GM10266 (cell line): ENCODE results near the gene CCNH.

Source experiments
- DNase-seq: peaks from one replicate; pipeline ENCODE4 v3.0.0; 2012; ENCODE audit errors: extremely low spot score
- TF ChIP-seq, protein P1 (sequence below): IDR thresholded peaks from 2 replicates; pipeline ENCODE4 v1.5.1; 2012; ENCODE audit warnings: mild to moderate bottlenecking, low read depth; ENCODE audit not compliant: control insufficient read depth, insufficient read depth; ENCODE audit errors: missing control alignments

Gene CCNH

GRCh38 chr5:87435144-87435694 is 22.5 kb upstream of the CCNH start:
- TF ChIP-seq, protein P1, sequence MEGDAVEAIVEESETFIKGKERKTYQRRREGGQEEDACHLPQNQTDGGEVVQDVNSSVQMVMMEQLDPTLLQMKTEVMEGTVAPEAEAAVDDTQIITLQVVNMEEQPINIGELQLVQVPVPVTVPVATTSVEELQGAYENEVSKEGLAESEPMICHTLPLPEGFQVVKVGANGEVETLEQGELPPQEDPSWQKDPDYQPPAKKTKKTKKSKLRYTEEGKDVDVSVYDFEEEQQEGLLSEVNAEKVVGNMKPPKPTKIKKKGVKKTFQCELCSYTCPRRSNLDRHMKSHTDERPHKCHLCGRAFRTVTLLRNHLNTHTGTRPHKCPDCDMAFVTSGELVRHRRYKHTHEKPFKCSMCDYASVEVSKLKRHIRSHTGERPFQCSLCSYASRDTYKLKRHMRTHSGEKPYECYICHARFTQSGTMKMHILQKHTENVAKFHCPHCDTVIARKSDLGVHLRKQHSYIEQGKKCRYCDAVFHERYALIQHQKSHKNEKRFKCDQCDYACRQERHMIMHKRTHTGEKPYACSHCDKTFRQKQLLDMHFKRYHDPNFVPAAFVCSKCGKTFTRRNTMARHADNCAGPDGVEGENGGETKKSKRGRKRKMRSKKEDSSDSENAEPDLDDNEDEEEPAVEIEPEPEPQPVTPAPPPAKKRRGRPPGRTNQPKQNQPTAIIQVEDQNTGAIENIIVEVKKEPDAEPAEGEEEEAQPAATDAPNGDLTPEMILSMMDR = no peak
- no peak for DNase-seq

DNA sequence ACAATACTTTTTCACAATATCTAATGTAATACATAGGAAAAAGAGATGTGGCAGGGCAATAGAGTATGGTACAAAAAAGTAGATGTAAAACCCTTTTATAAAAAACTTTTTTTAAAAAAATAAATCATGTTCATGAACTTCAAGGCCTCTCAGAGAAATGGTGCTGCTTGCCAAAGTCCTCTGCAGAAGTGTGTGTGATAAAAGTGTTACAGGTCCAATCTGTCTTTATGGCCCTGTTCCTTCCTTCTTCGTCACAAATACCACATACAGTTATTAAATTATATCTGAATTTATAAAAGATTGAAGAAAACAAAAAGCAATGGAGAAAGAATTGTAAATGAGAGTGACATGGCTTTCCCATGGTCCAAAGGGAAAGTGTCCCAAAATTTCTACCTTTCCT is 21.7 kb upstream of the CCNH start:
- no peak for DNase-seq
- TF ChIP-seq, protein P1 = no peak

GRCh38 chr5:87433945-87434344 is 21.2 kb upstream of the CCNH start:
- TF ChIP-seq, protein P1 = no peak
- DNase-seq = no peak

DNA sequence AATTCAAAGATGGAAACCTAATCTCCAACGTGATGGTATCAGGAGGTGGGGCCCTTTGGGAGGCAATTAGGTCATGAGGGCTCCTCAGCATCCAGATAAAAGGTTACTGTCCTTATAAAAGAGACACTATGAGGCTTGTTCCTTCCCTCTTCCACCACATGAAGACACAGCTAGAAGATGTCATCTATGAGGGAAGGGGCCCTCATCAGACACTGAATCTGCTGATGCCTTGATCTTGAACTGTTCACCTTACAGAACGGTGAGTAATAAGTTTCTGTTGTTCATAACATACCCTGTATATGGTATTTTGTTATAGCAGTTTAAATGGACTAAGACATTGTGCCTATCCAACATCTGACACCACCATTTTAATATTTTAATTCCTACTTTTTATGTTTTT is 19.7 kb upstream of the CCNH start:
- TF ChIP-seq, protein P1 = no peak
- no peak for DNase-seq

DNA sequence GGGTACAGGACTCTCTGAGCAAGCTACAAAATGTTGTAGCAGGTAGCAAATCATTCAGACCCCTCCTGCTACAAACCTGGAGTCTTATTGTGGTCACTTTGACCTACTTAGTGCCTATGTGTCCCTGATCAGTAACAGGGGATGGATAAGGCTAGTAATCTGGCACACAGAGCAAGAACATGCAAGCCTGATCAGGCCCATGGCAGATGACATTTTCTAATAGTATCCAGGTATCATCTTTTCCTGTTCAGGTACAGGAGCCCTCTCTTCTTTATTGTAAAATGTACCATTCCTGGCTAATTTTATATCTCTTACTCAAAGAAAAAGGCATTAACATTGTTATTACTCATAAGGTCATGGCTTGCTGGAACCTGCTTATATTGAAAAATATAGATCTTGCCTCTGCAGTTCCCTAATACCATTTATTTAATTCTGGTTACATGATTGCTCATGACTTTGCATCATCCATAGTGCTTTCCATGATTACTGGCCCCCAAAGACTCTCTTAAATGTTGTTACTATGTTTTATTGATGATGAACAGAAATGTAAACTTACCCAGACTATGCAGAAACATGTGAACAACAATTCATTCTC is 18.2 kb upstream of the CCNH start:
- TF ChIP-seq, protein P1 = no peak
- no peak for DNase-seq

DNA sequence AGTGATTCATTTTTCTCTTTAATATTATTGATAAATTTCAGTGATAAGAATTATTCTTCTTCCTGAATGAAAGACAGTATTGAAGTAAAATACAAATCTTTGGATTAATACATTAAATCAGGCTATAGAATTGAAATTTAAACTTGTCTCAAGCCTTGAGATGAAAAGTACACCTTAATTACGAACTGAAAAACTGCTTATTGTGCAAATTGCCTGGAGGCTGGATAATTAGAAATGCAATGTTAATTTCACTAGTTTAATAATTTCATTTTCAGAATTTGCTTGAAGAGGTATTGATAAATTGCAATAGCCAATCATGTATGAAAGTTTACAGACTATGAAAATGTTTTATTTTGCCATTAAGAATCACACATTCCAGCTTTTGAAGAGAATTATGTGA is 11.0 kb upstream of the CCNH start:
- TF ChIP-seq, protein P1 = no peak
- no peak for DNase-seq

GRCh38 chr5:87421307-87421706 is 8.6 kb upstream of the CCNH start:
- TF ChIP-seq, protein P1 = no peak
- DNase-seq = no peak
